Right lung (tissue), 5 donors: ENCODE results near the gene ZDHHC14. TPM values are rescaled to one million over a fixed set of nuclear protein-coding genes. Genes with fewer than 3 reads are reported as not detected.
"Not testable (repeated sequence)": the region's sequence is repeated elsewhere in the genome, so short reads cannot be mapped to it uniquely, and the experiment has no call there.

ENCODE experiments used
- DNase-seq, 2 donors: peaks; one replicate each; pipeline ENCODE4 v3.0.0-alpha.2; 2013
- polyA plus RNA-seq, 5 donors: library from polyadenylated mRNA; unstranded; fragments of 120-200 nt; gene quantifications; one replicate each; pipeline versions ENCODE4 v1.2.1 to v1.2.3, GENCODE V29; 2013; ENCODE audit warnings: inconsistent platforms in 1 of 5, low replicate concordance in 1 of 5; ENCODE audit not compliant: insufficient read length in 5 of 5, insufficient read depth in 1 of 5

Gene ZDHHC14
- polyA plus RNA-seq, 5 donors: 19.1 to 29.5 (median 25.6) TPM

DNA sequence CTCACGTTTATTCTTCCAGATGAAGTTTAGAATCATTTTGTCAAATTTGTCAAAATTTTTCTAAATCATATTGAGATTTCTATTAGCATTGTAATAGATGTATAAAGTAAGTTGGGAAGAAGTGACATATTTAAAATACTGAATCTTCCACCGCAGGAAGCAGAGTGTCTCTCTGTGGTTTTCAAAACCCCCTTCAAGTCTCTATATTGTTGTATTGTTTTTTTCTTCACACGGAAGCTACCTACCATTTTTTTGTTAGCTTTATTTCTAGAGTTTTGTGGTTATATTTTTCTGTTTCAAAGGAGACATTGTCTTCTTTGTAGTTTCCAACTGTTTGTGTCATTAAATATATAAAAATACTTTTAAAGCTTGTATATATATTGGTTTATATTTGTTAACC, 188.6 kb downstream of the ZDHHC14 start:
- no peak for DNase-seq

DNA sequence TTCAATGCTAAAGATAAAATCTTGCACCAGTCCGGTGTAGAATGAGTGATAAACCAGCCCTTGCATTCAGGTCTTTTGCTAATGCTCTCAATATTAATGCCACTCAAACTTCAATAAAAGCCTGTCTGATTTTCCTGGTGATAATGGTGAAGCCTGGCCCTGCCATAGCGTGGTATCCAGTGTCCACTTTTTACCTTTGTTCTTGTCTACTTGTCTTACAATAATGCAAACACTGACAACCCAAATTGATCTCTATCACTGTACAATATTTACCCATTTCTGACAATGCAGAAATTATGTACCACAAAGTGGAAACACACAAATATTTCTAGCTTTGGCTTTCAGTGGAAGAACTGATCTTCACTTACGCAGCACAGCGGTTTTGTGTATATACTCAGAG, 189.1 kb downstream of the ZDHHC14 start:
- no peak for DNase-seq

DNA sequence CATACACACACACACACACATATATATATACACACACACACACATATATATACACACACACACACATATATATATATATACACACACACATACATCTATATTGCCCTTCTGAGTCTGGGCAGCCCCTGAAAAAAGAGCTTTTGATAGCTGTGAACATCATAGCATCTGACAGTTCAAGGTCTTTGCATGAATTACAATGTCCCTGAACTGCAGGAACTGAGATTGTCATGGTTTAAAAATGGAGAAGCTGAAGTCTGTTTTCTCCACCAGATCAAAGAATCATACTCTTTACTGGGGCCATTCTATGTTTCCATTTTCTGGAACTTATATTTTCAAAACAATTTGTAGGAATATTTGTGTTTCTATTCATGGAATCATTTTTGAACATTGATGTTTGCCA, 189.8 kb downstream of the ZDHHC14 start:
- DNase-seq: no peak

DNA sequence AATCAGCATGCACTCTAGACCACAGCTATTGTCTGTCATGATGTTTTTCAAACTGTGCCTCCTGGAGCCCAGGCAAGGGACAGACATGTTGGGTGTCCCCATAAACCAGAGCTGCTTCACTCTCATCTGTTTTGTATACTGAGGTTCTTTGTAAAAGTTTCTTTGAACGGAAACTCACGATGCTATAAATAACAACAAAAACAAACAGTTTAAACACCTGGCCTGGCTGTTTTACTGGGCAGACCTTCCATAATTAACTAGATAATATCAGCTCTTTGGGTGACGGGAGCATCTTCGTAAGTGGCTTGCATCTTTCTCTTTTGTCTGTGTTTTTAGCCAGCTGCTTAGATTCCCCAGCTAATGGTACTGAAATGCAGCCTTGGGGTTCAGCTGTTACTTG, 190.3 kb downstream of the ZDHHC14 start:
- DNase-seq: no peak

DNA sequence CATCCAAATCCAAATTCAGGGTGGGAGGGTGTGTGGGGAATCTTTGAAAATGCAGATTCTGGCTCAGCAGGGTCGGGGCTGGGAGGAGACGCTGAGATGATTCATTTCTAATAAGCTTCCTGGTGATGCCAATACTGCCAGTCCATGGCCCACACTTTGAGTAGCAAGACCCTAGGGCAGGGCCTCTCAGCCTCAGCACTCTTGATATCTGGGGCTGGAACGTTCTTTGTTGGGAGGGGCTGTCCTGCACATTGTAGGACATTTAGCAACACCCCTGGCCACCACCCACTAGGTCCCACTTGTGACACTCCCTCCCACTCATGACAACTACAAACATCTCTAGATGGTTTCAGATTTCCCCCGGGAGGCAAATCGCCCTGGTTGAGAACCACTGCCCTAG, 191.0 kb downstream of the ZDHHC14 start:
- DNase-seq: no peak

DNA sequence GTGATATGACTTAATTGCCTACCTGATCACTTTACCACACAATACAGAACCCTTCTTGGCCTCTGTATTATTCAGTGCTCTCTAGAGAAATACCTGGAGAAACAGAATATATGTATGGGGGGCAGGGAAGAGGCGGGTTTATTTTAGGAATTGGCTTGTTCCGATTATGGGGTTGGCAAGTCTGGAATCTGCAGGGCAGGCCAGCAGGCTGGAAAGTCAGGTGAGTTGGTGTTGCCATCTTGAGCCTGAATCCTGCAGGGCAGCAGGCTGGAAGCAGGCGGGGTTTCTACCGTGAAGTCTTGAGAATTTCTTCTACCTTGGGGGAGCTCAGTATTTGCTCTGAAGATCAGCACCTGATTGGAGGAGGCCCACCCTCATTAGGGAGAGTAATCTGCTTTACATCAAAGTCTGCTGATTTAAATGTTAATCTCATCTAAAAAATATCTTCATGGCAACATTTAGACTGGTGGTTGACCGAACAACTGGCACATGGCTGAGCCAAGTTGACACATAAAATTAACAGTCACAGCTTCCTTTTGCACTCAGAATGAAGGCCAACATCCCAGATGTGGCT, 193.9 kb downstream of the ZDHHC14 start:
- no peak for DNase-seq

DNA sequence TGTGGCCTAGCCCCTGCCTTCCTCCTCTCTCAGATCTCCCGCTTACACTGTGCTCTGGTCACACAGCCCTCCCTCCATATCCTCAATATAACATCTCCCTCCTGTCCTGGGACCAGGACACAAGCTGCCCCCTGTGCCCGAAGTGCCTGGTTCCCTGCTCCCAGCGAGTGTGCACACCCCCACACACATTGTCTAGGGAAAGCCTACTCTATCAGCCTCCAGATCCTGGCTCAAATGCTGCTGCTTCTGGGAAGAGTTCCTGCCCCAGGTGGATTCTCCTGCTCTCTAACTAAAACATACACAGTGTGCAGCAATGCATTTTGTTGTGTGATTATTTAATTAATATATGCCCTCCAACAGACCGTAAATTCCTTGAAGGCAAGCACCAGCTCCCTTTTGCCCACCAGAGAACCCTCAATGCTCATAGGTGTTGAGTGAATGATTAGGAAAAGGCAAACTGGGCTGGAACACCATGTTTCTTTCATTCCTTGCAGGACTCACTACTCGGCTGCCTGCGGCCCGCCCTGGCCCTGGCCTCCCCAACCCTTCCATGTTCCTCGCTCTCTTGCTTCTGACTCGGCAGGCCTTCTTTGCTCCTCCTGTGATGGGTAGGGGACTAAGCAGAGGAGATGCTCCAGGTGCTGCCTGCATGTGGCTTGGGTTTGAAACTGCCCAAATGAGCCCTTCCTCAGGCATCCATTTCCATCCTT, 194.6 kb downstream of the ZDHHC14 start:
- no peak for DNase-seq

DNA sequence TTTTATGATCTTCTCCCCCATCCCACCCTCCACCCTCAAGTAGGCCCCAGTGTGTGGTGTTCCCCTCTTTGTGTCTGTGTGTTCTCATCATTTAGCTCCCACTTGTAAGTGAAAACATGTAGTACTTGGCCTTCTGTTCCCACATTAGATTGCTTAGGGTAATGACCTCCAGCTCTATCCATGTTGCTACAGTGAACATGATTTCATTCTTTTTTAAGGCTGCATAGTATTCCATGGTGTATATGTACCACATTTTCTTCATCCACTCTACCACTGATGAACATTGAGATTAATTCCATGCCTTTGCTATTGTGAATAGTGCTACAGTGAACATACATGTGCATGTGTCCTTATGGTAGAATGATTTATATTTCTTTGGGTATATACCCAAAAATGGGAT, 196.0 kb downstream of the ZDHHC14 start:
- DNase-seq: not testable (repeated sequence)

DNA sequence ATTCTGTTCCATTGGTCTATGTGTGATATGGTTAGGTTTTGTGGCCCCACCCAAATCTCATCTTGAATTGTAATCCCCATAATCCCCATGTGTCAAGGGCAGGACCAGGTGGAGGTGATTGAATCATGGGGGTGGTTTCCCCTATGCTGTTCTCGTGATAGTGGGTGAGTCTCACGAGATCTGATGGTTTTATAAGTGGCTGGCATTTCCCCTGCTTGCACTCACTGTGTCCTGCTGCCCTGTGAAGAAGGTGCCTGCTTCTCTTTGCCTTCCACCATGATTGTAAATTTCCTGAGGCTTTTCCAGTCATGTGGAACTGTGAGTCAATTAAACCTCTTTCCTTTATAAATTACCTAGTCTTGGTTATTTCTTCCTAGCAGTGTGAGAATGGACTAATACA, 197.5 kb downstream of the ZDHHC14 start:
- DNase-seq: not testable (repeated sequence)

DNA sequence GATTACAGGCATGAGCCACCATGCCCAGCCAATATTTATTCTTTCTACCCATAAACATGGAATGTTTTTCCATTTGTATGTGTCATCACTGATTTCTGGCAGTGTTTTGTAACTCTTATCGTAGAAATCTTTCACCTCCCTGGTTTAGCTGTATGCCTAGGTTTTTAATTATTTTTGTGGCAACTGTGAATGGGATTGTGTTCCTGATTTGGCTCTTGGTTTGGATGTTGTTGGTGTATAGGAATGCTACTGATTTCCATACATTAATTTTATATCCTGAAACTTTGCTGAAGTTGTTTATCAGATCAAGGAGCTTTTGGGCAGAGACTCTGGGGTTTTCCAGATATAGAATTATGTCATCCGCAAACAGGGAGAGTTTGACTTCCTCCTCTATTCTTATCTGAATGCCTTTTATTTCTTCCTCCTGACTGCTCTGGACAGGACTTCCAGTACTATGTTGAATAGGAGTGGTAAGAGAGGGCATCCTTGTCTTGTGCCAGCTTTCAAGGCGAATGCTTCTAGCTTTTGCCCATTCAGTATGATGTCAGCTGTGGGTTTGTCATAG, 198.6 kb downstream of the ZDHHC14 start:
- no peak for DNase-seq

DNA sequence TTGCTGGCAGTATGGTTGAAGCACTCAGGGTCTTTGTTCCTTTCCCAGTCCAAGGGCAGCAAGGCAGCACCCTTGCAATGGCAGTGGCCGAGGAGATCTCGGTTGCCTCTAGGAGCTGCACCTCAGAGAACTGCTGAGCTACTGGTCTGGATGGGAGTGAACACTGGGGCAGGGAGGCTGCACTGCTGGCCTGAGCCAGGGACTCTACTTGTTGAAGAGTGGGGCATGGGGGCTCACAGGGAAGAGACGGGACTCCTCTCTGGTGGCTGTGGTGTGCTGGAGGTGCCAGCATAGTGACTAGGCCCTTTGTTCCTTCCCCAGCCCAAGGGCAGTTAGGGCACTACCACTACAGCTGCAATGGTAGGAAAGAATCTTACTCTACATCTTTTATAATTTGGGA, 203.0 kb downstream of the ZDHHC14 start:
- DNase-seq: no peak

DNA sequence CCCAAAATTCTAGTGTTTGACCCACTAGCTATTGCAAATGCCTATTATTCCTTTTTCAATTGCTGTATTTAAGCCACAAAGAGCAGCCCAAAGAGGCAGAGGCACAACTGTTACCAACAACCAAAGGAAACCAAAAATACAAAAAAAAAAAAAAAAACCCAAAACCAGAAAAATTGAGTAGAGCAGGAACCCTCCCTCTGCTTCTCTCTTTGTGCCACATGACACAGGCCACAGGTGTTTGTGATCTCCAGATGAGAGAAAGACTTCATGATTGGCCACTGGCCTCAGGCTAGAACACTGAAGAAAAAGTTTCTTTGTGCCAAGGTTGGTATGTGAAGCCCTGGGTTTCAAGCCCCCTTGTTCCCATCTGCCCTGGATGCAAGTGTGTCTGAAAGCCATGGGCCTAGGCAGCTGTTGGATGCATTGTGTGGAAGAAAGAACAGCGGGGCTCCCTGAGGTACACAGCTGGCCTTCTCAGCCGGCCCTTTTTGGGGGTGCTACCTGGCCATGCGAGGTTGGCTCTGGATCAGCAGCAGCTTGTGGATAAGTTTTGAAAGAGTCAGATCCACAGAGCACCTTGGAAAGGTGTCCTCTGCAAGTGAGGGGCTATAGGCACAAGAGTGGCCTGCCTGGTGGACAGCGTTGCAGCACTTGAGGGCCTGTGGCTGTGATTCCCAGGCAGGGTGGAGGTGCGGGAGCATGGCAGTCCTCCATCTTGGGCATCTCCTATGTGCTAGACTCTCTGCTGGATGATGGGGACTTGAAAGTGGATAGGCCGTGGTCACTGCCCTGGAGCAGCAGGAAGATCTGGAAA, 204.5 kb downstream of the ZDHHC14 start:
- no peak for DNase-seq

DNA sequence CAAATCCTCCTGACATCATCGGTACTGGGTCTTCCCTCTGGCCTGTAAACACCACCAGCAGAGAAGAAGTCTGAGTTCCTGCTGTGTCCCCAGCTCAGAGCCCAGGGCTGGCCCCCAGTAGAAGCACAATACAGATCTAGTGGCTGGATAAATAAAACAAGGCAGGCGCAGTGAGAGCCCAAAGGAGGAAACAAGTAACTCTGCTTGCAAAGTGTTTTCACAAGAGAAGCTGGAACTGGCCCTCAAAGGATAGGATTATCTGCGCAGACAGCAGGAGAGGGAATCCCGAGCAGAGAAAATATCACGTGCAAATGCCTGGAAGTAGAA, 205.1 kb downstream of the ZDHHC14 start:
- no peak for DNase-seq

DNA sequence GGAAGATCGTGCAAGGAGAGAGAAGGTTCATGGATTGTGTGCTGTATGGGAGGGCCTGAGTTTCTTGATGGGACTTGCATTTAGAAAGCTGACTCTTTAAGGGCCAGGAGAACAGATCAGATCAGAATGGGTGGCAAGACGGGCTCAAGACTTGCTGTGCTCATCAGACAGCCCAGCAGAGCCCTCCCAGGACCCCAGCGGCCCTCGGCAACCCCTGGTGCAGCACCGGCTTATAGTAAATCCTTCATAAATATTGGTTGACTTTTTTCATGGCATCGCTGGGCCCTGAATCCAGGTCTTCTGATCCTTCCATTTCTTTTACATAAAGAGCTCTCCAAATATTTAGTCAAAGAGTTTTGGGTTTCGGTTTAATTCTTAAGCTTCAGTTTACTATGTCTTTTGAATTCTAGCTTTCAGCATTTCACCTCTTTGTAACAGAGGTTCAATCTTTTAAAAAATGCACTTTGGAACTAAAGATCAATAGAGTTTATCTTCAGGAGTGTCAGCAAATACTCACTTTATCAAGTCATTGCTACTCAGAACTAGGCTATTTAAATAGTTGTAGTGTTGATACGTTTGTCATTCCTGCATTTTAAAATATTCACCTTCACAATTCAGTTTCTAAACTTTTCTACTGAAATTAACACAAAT, 205.6 kb downstream of the ZDHHC14 start:
- no peak for DNase-seq

DNA sequence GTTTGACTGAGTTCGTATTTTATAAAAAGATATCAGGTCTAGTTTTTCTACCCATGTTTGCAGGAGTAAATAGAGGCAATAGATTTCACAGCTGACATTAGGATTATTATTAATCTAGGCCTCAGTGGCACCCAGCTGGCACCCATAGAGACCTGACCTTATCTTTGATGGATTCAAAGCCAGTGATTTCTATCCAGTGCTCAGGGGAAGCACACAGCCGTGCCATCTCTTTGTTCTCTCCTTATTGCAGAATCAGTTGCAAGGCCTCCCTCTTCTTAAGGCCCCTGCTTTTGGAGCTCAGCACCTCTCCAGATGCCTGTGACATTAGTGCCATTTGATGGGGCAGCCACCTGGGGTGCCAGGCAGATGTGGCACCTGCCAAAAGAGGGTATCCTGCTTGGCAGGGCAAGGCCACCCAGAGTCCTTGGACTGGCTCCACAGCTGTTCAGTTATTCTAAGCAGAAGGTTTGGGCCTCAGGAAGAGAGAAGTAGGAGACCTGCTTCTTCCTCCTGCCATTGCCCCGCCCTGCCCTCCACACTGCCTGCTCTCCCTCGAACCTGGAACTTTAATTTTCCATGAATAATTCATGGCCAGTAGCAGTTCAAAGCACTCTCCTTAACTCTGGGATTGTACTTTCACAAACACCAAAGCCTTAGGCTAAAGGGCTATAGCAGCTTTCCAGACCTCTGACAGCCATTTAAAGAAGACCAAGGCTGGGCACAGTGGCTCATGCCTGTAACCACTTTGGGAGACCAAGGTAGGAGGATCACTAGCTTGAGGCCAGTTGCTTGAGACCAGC, 206.3 kb downstream of the ZDHHC14 start:
- DNase-seq: no peak

DNA sequence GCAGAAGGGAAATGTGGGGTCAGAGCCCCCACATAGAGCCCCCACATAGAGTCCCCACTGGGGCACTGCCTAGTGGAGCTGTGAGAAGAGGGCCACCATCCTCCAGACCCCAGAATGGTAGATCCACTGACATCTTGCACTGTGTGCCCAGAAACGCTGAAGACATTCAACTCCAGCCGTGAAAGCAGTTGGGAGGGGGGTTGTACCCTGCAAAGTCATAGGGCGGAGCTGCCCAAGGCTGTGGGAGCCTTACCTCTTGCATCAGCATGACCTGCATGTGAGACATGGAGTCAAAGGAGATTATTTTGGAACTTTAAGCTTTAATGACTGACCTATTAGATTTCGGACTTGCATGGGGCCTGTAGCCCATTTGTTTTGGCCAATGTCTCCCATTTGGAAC, 209.7 kb downstream of the ZDHHC14 start:
- DNase-seq: not testable (repeated sequence)

DNA sequence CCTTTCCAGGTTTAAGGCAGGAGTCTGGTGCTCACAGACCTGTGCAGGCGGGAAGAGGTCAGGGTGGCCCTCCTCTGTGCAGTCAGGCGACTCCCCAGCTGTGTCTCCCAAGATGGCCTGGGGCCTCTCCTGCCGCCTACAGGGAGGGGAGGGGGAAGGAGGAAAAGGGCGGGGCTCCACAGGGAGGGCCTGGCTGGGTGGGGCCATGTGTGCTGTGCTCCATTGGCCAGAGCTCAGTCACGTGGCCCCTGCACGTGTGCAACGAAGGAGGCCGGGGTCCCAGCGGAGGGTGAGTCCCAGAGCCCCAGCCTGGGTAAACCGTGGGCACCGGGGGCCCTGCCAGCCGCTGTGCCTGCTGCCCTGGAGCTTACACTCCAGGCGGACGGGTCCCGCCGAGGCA, 211.6 kb downstream of the ZDHHC14 start:
- no peak for DNase-seq

DNA sequence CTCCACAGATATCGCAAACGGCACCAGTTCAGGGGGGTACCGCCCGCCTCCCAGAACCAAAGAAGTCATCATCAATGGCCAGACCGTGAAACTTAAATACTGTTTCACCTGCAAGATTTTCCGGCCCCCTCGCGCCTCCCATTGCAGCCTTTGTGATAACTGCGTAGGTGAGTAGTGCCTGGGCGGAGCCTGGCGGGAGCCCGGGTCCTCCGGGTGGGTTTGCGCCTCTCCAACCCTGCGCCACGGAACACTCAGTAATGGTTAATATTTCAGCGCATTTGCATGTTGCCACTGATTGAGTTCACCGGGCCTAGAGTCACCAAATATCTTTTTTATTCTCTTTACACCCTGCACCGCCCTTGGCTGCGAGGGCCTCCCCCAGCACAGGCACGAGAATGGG, 212.0 kb downstream of the ZDHHC14 start:
- DNase-seq: no peak

DNA sequence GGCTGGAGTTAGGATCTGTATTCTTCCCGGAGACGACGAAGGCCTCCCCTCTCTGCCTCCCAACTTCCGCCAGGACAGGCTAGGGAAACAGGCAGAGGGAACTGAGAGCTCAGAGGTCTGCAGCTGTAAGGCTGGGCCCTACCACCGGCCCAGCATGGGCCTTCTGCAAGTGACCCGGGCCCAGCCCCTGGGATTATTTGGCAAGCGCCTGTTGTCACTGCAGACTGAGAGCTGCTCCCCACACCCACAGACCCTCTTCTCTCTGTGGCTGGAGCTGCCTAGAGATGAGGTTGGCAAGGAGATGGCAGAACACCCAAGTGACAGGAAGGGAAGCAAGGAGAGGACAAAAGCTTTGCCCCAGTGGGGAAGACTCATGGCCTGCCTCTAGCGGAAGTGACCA, 212.6 kb downstream of the ZDHHC14 start:
- DNase-seq: no peak

DNA sequence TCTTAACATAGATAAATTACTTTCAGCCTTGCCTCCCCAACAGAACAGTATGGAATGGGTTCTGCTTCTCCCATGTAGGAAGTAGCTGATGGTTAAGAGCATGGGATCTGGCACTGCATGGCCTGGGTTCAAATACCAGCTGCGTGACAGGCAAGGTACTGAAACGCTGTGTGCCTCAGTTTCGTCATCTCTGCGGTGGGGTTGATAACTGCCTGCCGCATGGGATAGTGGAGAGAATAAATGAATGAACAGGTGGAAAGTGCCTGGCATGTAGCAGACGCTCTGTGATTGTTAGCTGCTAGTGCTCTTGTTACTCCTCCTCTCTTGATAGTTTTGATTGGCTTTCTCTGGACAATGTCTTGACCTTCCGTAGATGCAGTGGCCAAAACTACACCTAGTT, 213.3 kb downstream of the ZDHHC14 start:
- DNase-seq: no peak

DNA sequence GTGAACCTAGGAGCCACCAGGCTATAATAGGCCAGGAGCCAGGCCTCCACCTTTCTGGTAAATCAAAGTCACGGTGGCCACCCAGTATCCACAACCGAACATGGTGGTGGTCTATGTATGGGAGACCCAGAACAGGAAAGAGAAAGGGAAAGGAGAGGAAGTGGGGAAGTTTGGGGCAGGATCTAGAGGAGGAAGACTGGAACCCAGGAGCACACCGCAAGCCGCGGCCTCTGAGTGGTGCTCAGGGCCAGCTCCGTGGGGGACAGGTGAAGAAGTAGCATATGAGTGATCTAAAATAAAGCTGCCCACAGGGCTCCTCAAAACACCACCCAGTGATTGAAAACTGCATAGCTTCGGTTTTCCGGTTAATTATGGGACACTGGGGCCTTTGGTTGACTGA, 214.8 kb downstream of the ZDHHC14 start:
- DNase-seq: no peak

DNA sequence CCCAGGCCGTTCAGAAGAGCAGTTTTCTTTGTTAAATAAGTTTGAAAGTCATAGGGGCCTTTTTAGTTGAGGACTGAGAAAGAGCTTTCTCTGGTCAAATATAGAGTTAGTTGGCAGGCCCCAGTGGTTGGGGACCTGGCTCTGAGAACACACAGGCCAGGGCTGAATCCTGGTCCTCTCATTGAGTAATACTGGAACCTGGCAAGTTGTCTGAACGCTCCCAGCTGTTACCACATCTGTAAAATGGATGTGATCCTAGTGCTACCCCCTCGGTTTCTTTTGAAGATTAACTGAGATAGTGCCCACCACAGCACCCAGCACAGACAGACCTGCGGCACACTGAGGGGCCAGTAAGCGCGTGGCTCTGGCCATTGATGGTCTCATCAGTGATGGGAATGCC, 215.5 kb downstream of the ZDHHC14 start:
- DNase-seq: no peak
